KMS-11 (cell line): ENCODE results near the gene SLC24A3.
"Not testable (repeated sequence)": the region's sequence is repeated elsewhere in the genome, so short reads cannot be mapped to it uniquely, and the experiment has no call there.

Experiments
- H2AFZ ChIP-seq: fragments of 200-600 bp; sonication (generic); 2 replicates; pipeline ENCODE4 v1.6.1; 2016; ENCODE audit warnings: antibody characterized with exemption, mixed run types, low read depth
- H3K27ac ChIP-seq: fragments of 200-600 bp; sonication (generic); 2 replicates; pipeline ENCODE4 v1.6.1; 2016; ENCODE audit warnings: mild to moderate bottlenecking, mixed run types
- H3K27me3 ChIP-seq: fragments of 200-600 bp; sonication (generic); 2 replicates; pipeline ENCODE4 v1.6.1; 2017; ENCODE audit warnings: mild to moderate bottlenecking, low read depth, mixed run types, moderate library complexity; ENCODE audit not compliant: insufficient read depth
- H3K36me3 ChIP-seq: fragments of 200-600 bp; sonication (generic); 2 replicates; pipeline ENCODE4 v1.6.1; 2017; ENCODE audit warnings: mild to moderate bottlenecking, mixed run types; ENCODE audit not compliant: insufficient read depth
- H3K4me1 ChIP-seq: fragments of 200-600 bp; sonication (generic); 2 replicates; pipeline ENCODE4 v1.6.1; 2016; ENCODE audit warnings: mild to moderate bottlenecking, low read depth, mixed run types; ENCODE audit not compliant: poor library complexity, severe bottlenecking
- H3K4me2 ChIP-seq: fragments of 200-600 bp; sonication (generic); 2 replicates; pipeline ENCODE4 v1.7.0; 2016; ENCODE audit warnings: mild to moderate bottlenecking, mixed run types
- H3K4me3 ChIP-seq: fragments of 200-600 bp; sonication (generic); IDR thresholded peaks from 2 replicates; pipeline ENCODE4 v1.6.1; 2017; ENCODE audit warnings: low read depth, low read length, mixed read lengths; ENCODE audit not compliant: insufficient read depth
- H3K79me2 ChIP-seq: fragments of 200-600 bp; sonication (generic); 2 replicates; pipeline ENCODE4 v1.6.1; 2016; ENCODE audit warnings: low read depth, mixed run types; ENCODE audit not compliant: insufficient read depth
- H3K9ac ChIP-seq: fragments of 200-600 bp; sonication (generic); 2 replicates; pipeline ENCODE4 v1.6.1; 2016; ENCODE audit warnings: mild to moderate bottlenecking, mixed run types
- H4K20me1 ChIP-seq: fragments of 200-600 bp; sonication (generic); 2 replicates; pipeline ENCODE4 v1.6.1; 2016; ENCODE audit warnings: mild to moderate bottlenecking, mixed run types; ENCODE audit not compliant: insufficient read depth
- CTCF ChIP-seq: fragments of 200-600 bp; sonication (generic); conservative IDR thresholded peaks from 2 replicates; pipeline ENCODE4 v1.6.1; 2017; ENCODE audit warnings: low read depth, mild to moderate bottlenecking, antibody characterized with exemption, low read length, moderate library complexity, mixed read lengths

Gene SLC24A3

GRCh38 chr20:19750101-19750606 lies 537.7 kb downstream of the SLC24A3 start:
- Histone ChIP-seq H3K27me3 (no peaks in the 10 kb centered on the region), H3K27ac (no peak overlapping the region), H2AFZ (no peak overlapping the region), H3K4me2 (no peak overlapping the region), H3K4me3 (no peak overlapping the region), H3K4me1 (no peaks in the 10 kb centered on the region), H3K79me2 (no peaks in the 10 kb centered on the region), H3K36me3 (no peaks in the 10 kb centered on the region), H4K20me1 (no peaks in the 10 kb centered on the region), H3K9ac (no peak overlapping the region)
- no peak for TF ChIP-seq CTCF

GRCh38 chr20:19750907-19751636 lies 538.6 kb downstream of the SLC24A3 start:
- H3K27me3 ChIP-seq = no peaks in the 10 kb centered on the region
- TF ChIP-seq CTCF = no peak
- H3K27ac ChIP-seq = no peak overlapping the region
- H3K4me3 ChIP-seq = no peak overlapping the region
- H3K36me3 ChIP-seq = no peaks in the 10 kb centered on the region
- H4K20me1 ChIP-seq = no peaks in the 10 kb centered on the region
- no peak overlapping the region for H2AFZ ChIP-seq
- no peak overlapping the region for H3K4me2 ChIP-seq
- H3K9ac ChIP-seq = no peak overlapping the region
- no peaks in the 10 kb centered on the region for H3K4me1 ChIP-seq
- no peaks in the 10 kb centered on the region for H3K79me2 ChIP-seq

GRCh38 chr20:19754201-19754600 lies 541.8 kb downstream of the SLC24A3 start:
- H3K27ac ChIP-seq, H3K9ac ChIP-seq, H4K20me1 ChIP-seq, H3K27me3 ChIP-seq, H3K36me3 ChIP-seq, H2AFZ ChIP-seq, H3K4me2 ChIP-seq, H3K79me2 ChIP-seq, H3K4me3 ChIP-seq: not testable (repeated sequence)
- H3K4me1 ChIP-seq = peaks cover 16% of the 10 kb centered on the region

GRCh38 chr20:19756761-19757486 lies 544.5 kb downstream of the SLC24A3 start:
- no peak for TF ChIP-seq CTCF
- Histone ChIP-seq H3K4me1 (peaks cover 32% of the 10 kb centered on the region), H3K4me2 (peak overlapping the region; percentile 78), H3K9ac (peak overlapping the region; percentile 66; the same call in 1 of the 2 replicates), H3K27me3 (no peaks in the 10 kb centered on the region), H3K36me3 (no peaks in the 10 kb centered on the region), H2AFZ (peak overlapping the region; percentile 96), H3K27ac (peak overlapping the region; percentile 22; the same call in 1 of the 2 replicates), H3K79me2 (no peaks in the 10 kb centered on the region), H3K4me3 (no peak overlapping the region), H4K20me1 (no peaks in the 10 kb centered on the region)
